Hematopoietic multipotent progenitor cell treated with erythropoietin and hydrocortisone succinate and interleukin-3 and kit ligand, for 6 days (in vitro differentiated cells): ENCODE data around the gene HS3ST1.
"Not testable (repeated sequence)": the region's sequence is repeated elsewhere in the genome, so short reads cannot be mapped to it uniquely, and the experiment has no call there.

ENCODE experiments used
- DNase-seq: peaks from one replicate; pipeline ENCODE4 v3.0.0-alpha.2; 2015

The HS3ST1 gene

GRCh38 chr4:11397819-11398610, 30.7 kb downstream of the HS3ST1 start:
- DNase-seq: no peak

GRCh38 chr4:11397146-11397545, 31.5 kb downstream of the HS3ST1 start:
- DNase-seq: no peak

- DNase-seq: no peak
Observed at GRCh38 chr4:11393551-11393950, 35.1 kb downstream of the HS3ST1 start.

- DNase-seq: not testable (repeated sequence)
Observed at GRCh38 chr4:11384072-11384471, 44.6 kb downstream of the HS3ST1 start.

GRCh38 chr4:11376571-11376970, 52.1 kb downstream of the HS3ST1 start:
- no peak for DNase-seq

- DNase-seq: no peak
Observed at GRCh38 chr4:11376146-11376545, 52.5 kb downstream of the HS3ST1 start.

GRCh38 chr4:11368701-11369115, 60.0 kb downstream of the HS3ST1 start:
- DNase-seq: no peak

GRCh38 chr4:11367371-11367770, 61.3 kb downstream of the HS3ST1 start:
- no peak for DNase-seq

GRCh38 chr4:11366859-11367258, 61.8 kb downstream of the HS3ST1 start:
- no peak for DNase-seq

- no peak for DNase-seq
Observed at GRCh38 chr4:11365039-11365438, 63.7 kb downstream of the HS3ST1 start.

- no peak for DNase-seq
Observed at GRCh38 chr4:11359591-11359990, 69.1 kb downstream of the HS3ST1 start.

- no peak for DNase-seq
Observed at GRCh38 chr4:11355226-11355625, 73.5 kb downstream of the HS3ST1 start.

- DNase-seq: no peak
Observed at GRCh38 chr4:11354531-11354930, 74.2 kb downstream of the HS3ST1 start.

GRCh38 chr4:11348449-11349088, 80.1 kb downstream of the HS3ST1 start:
- DNase-seq: no peak

GRCh38 chr4:11344916-11345315, 83.8 kb downstream of the HS3ST1 start:
- no peak for DNase-seq

- no peak for DNase-seq
Observed at GRCh38 chr4:11343536-11343935, 85.2 kb downstream of the HS3ST1 start.
